GM19438 (cell line): ENCODE results near the gene FOXP1.

Source experiments
- ATAC-seq: cut with Tn5 transposase; IDR thresholded peaks from one replicate; pipeline ENCODE4 v1.9.1; 2021; ENCODE audit warnings: low read depth; ENCODE audit not compliant: unreplicated experiment

The FOXP1 gene

GRCh38 chr3:70926835-70927234, 656.7 kb downstream of the FOXP1 start:
- ATAC-seq, result no peak

GRCh38 chr3:70919661-70920060, 663.9 kb downstream of the FOXP1 start:
- ATAC-seq, result no peak

GRCh38 chr3:70919091-70919490, 664.4 kb downstream of the FOXP1 start:
- ATAC-seq, result no peak

- ATAC-seq, result no peak
These were observed 667.0 kb downstream of the FOXP1 start for GRCh38 chr3:70916375-70917055.

- ATAC-seq, result no peak
These were observed 668.7 kb downstream of the FOXP1 start for GRCh38 chr3:70914862-70915261.

GRCh38 chr3:70911719-70912118, 671.8 kb downstream of the FOXP1 start:
- no peak for ATAC-seq

- ATAC-seq, result no peak
These were observed 678.0 kb downstream of the FOXP1 start for GRCh38 chr3:70905491-70905890.
